CD14-positive monocyte (primary cell): ENCODE results near the gene ZNF831. TPM values are rescaled to one million over a fixed set of nuclear protein-coding genes. Genes with fewer than 3 reads are reported as not detected.

Source experiments
- DNase-seq, 3 donors: peaks; one replicate each; pipeline ENCODE4 v3.0.0-alpha.2; 2011 to 2022
- H2AFZ ChIP-seq: 2 replicates; pipeline ENCODE4 v1.6.0; 2012; ENCODE audit warnings: mild to moderate bottlenecking, low read depth, low read length, inconsistent platforms; ENCODE audit not compliant: insufficient read depth, poor library complexity, severe bottlenecking
- H3K27ac ChIP-seq, 2 donors: 1 replicate in 1 of 2; 2 replicates in 1 of 2; pipeline ENCODE4 v1.5.1; 2012 to 2013; ENCODE audit warnings: low read length in 2 of 2, control low read depth in 1 of 2, inconsistent platforms in 1 of 2, low read depth in 1 of 2, mild to moderate bottlenecking in 1 of 2
- H3K27me3 ChIP-seq, 2 donors: one replicate each; pipeline versions ENCODE4 v1.6.0 to v1.6.1; 2011 to 2013; ENCODE audit warnings: low read length in 2 of 2; ENCODE audit not compliant: control insufficient read depth in 2 of 2, insufficient read depth in 2 of 2
- H3K36me3 ChIP-seq, 2 donors: replicated peaks in 1 of 2; 1 replicate in 1 of 2; 2 replicates in 1 of 2; pipeline versions ENCODE4 v1.5.1 to v1.6.1; 2012 to 2013; ENCODE audit warnings: low read length in 2 of 2, control low read depth in 1 of 2, inconsistent platforms in 1 of 2, mild to moderate bottlenecking in 1 of 2; ENCODE audit not compliant: insufficient read depth in 2 of 2, control insufficient read depth in 1 of 2
- H3K4me1 ChIP-seq, 2 donors: 1 replicate in 1 of 2; 2 replicates in 1 of 2; pipeline versions ENCODE4 v1.5.1 to v1.6.1; 2012 to 2013; ENCODE audit warnings: low read length in 2 of 2, control low read depth in 1 of 2, inconsistent platforms in 1 of 2, mild to moderate bottlenecking in 1 of 2, moderate library complexity in 1 of 2; ENCODE audit not compliant: insufficient read depth in 2 of 2, control insufficient read depth in 1 of 2
- H3K4me2 ChIP-seq: replicated peaks from 2 replicates; pipeline ENCODE3; 2012; ENCODE audit warnings: low read length, moderate library complexity, mild to moderate bottlenecking; ENCODE audit not compliant: poor library complexity, severe bottlenecking; ENCODE audit errors: extremely low read depth
- H3K4me3 ChIP-seq, 3 experiments: fragments of 200-600 bp in 1 of 3; sonication (generic) in 1 of 3; replicated peaks in 1 of 3; 1 replicate in 2 of 3; 2 replicates in 1 of 3; pipeline ENCODE4 v1.5.1; 2011 to 2013; ENCODE audit warnings: low read length in 3 of 3, mild to moderate bottlenecking in 3 of 3, control low read depth in 2 of 3, low read depth in 2 of 3, inconsistent platforms in 1 of 3, moderate library complexity in 1 of 3
- H3K79me2 ChIP-seq: 2 replicates; pipeline ENCODE4 v1.6.0; 2012; ENCODE audit warnings: mild to moderate bottlenecking, control low read depth, inconsistent platforms, low read length, moderate library complexity; ENCODE audit not compliant: insufficient read depth
- H3K9ac ChIP-seq: 2 replicates; pipeline ENCODE4 v1.6.0; 2017; ENCODE audit warnings: low read length, mild to moderate bottlenecking; ENCODE audit not compliant: insufficient read depth, poor library complexity, severe bottlenecking
- H3K9me3 ChIP-seq, 2 donors: replicated peaks in 1 of 2; 1 replicate in 1 of 2; 2 replicates in 1 of 2; pipeline versions ENCODE4 v1.5.1 to v1.6.1; 2012 to 2013; ENCODE audit warnings: low read length in 2 of 2, control low read depth in 1 of 2; ENCODE audit not compliant: control insufficient read depth in 1 of 2, insufficient read depth in 1 of 2
- H4K20me1 ChIP-seq: 2 replicates; pipeline ENCODE4 v1.6.0; 2012; ENCODE audit warnings: mild to moderate bottlenecking, low read length, control low read depth, moderate library complexity; ENCODE audit not compliant: insufficient read depth
- H3K27ac Mint-ChIP-seq, 7 donors: one replicate each; pipeline ENCODE4 v1.8.0; 2020; ENCODE audit warnings: mild to moderate bottlenecking in 7 of 7, mixed read lengths in 7 of 7, moderate library complexity in 6 of 7, inconsistent platforms in 2 of 7
- H3K27me3 Mint-ChIP-seq, 3 donors: one replicate each; pipeline ENCODE4 v1.8.0; 2021 to 2022; ENCODE audit warnings: low read depth in 3 of 3, mild to moderate bottlenecking in 3 of 3, mixed read lengths in 3 of 3, moderate library complexity in 3 of 3, inconsistent platforms in 1 of 3
- H3K36me3 Mint-ChIP-seq, 2 donors: one replicate each; pipeline ENCODE4 v1.8.0; 2020; ENCODE audit warnings: mixed read lengths in 2 of 2, inconsistent platforms in 1 of 2, mild to moderate bottlenecking in 1 of 2
- H3K4me1 Mint-ChIP-seq: one replicate; pipeline ENCODE4 v1.8.0; 2020; ENCODE audit warnings: mild to moderate bottlenecking, mixed read lengths
- H3K4me3 Mint-ChIP-seq, 2 donors: one replicate each; pipeline ENCODE4 v1.8.0; 2020; ENCODE audit warnings: mild to moderate bottlenecking in 2 of 2, mixed read lengths in 2 of 2, moderate library complexity in 1 of 2
- H3K9me3 Mint-ChIP-seq, 7 donors: one replicate each; pipeline ENCODE4 v1.8.0; 2020 to 2022; ENCODE audit warnings: mixed read lengths in 7 of 7, mild to moderate bottlenecking in 6 of 7, moderate library complexity in 6 of 7, inconsistent platforms in 2 of 7
- WGBS: methylation state at CpG from one replicate; pipeline ENCODE4 v1.1.5; 2013; ENCODE audit warnings: missing lambda C conversion rate; ENCODE audit not compliant: insufficient coverage; 5-methylcytosine and 5-hydroxymethylcytosine counted together
- intact Hi-C, 2 donors: fragments of 100-400 bp; cut with micrococcal nuclease; formaldehyde crosslinking; loops; one replicate each; pipeline versions ENCODE4 v1.15.0 to v1.15.1; 2023
- polyA plus RNA-seq, 3 donors: library from polyadenylated mRNA; depleted of rRNA in 1 of 3; unstranded in 2 of 3; stranded (reverse) in 1 of 3; fragments of 300-500 nt in 2 of 3; fragments of >200 nt in 1 of 3; fragmentation: Illumina TruSeq in 2 of 3; gene quantifications; 1 replicate in 2 of 3; 2 replicates in 1 of 3; pipeline ENCODE4 v1.2.3, GENCODE V29; 2012 to 2021
- TF ChIP-seq, protein P1 (sequence below): fragments of 200-600 bp; IDR thresholded peaks from one replicate; pipeline ENCODE4 v1.8.0; 2022; ENCODE audit warnings: antibody characterized with exemption, mild to moderate bottlenecking

ZNF831 gene
- polyA plus RNA-seq, 3 donors, result 0.03 to 0.09 TPM; not detected in 1

DNA sequence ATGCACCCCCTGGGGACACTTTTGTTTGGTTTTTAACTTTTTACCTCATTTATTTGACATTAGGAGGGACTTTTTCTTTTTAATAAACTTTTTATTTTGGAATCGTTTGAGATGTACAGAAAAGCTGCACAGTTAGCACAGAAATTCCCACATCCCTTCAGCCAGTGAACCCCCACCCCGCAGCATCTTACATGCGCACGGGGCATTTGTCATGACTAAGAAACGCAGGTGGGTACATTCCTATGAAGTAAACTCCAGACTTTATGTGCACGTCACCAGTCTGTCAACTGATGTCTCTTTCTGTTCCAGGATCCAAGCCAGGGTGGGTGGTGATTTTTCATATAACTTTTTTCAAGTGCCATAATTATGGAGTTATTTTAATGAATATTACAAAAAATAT, 4.9 kb upstream of the ZNF831 start:
- Histone ChIP-seq H2AFZ (no peak overlapping the region), H3K9me3 (no peaks in the 10 kb centered on the region), H3K27ac (no peak overlapping the region), H3K9ac (no peak overlapping the region), H4K20me1 (no peaks in the 10 kb centered on the region), H3K4me3 (no peak overlapping the region), H3K27me3 (no peaks in the 10 kb centered on the region), H3K79me2 (no peaks in the 10 kb centered on the region), H3K36me3 (no peaks in the 10 kb centered on the region), H3K4me1 (peaks cover 5 to 6% of the 10 kb centered on the region in 2 donors), H3K4me2 (no peak overlapping the region)
- intact Hi-C loops, result no loop called here
- WGBS, result 100% methylated on average over 4 of the region's 6 CpGs
- TF ChIP-seq, protein P1, sequence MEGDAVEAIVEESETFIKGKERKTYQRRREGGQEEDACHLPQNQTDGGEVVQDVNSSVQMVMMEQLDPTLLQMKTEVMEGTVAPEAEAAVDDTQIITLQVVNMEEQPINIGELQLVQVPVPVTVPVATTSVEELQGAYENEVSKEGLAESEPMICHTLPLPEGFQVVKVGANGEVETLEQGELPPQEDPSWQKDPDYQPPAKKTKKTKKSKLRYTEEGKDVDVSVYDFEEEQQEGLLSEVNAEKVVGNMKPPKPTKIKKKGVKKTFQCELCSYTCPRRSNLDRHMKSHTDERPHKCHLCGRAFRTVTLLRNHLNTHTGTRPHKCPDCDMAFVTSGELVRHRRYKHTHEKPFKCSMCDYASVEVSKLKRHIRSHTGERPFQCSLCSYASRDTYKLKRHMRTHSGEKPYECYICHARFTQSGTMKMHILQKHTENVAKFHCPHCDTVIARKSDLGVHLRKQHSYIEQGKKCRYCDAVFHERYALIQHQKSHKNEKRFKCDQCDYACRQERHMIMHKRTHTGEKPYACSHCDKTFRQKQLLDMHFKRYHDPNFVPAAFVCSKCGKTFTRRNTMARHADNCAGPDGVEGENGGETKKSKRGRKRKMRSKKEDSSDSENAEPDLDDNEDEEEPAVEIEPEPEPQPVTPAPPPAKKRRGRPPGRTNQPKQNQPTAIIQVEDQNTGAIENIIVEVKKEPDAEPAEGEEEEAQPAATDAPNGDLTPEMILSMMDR, result no peak
- H3K36me3 Mint-ChIP-seq, result no peaks in the 10 kb centered on the region
- H3K27me3 Mint-ChIP-seq, result peaks cover 9 to 21% (median 17%) of the 10 kb centered on the region in 3 donors
- no peak overlapping the region for H3K27ac Mint-ChIP-seq
- DNase-seq, result no peak
- peaks cover 0 to 4% (median 0%) of the 10 kb centered on the region in 7 donors for H3K9me3 Mint-ChIP-seq
- H3K4me1 Mint-ChIP-seq, result peaks cover 13% of the 10 kb centered on the region
- H3K4me3 Mint-ChIP-seq, result no peak overlapping the region

DNA sequence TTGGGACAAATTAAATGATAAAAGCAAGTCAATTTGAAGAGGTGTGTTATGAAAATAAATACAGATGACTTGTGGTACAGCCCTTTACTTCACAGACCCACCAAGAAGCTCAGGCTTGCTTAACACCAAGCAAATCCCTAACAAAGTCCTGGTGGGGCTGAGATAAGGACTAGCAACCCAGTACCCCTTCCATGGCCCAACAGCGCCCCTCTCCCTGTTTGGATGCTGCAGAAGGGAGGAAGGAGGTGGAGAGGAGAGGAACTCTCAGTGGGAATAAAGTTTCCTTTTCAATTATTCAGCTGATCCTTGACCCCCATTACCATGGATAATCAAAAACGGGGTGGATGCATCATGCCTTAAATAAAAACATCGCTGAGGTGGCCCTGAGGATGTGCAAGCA, 4.5 kb upstream of the ZNF831 start:
- Histone ChIP-seq H3K9ac (no peak overlapping the region), H2AFZ (no peak overlapping the region), H3K27me3 (no peaks in the 10 kb centered on the region), H3K9me3 (no peaks in the 10 kb centered on the region), H3K4me3 (no peak overlapping the region), H3K27ac (no peak overlapping the region), H3K4me1 (peaks cover 9 to 10% of the 10 kb centered on the region in 2 donors), H3K4me2 (no peak overlapping the region), H4K20me1 (no peaks in the 10 kb centered on the region), H3K36me3 (no peaks in the 10 kb centered on the region), H3K79me2 (no peaks in the 10 kb centered on the region)
- Mint-ChIP-seq H3K4me3 (no peak overlapping the region), H3K27me3 (peaks cover 12 to 21% (median 17%) of the 10 kb centered on the region in 3 donors), H3K27ac (no peak overlapping the region), H3K36me3 (no peaks in the 10 kb centered on the region), H3K4me1 (peaks cover 16% of the 10 kb centered on the region), H3K9me3 (peaks cover 0 to 4% (median 0%) of the 10 kb centered on the region in 7 donors)
- TF ChIP-seq, protein P1, result no peak
- no peak for DNase-seq
- 88% methylated on average over 2 of the region's 3 CpGs for WGBS
- intact Hi-C loops, result no loop called here
